SK-N-SH (cell line): ENCODE data around the gene WT1. TPM values are rescaled to one million over a fixed set of nuclear protein-coding genes. Genes with fewer than 3 reads are reported as not detected.

ENCODE experiments used
- CTCF ChIA-PET: fragments of 300-600, 350-600 bp; formaldehyde crosslinking; extraction: SDS; loops from one replicate; lab custom pipeline; 2021; lab: Yijun Ruan, JAX
- POLR2A ChIA-PET: fragments of 350-600 bp; sonication (Branson Sonifier 250); formaldehyde crosslinking; extraction: SDS; loops from one replicate; lab custom pipeline; 2020; ENCODE audit warnings: antibody characterized with exemption, inconsistent platforms; lab: Yijun Ruan, JAX
- DNase-seq: peaks from one replicate; pipeline ENCODE4 v3.0.0; 2012
- H2AFZ ChIP-seq: fragments of 200-600 bp; sonication (generic); 2 replicates; pipeline ENCODE4 v1.8.1; 2016; ENCODE audit warnings: antibody characterized with exemption, mild to moderate bottlenecking, low read depth
- H3F3A ChIP-seq: fragments of 200-600 bp; sonication (generic); replicated peaks from 2 replicates; pipeline ENCODE3; 2016; ENCODE audit warnings: antibody characterized with exemption, mild to moderate bottlenecking; ENCODE audit not compliant: insufficient read depth
- H3K27ac ChIP-seq, 2 experiments: fragments of 200-500 bp in 1 of 2; fragments of 200-600 bp in 1 of 2; sonication (Bioruptor generic) in 1 of 2; sonication (generic), shearing (Covaris generic) in 1 of 2; 2 replicates each; pipeline versions ENCODE4 v1.5.1 to v1.6.1; 2014 to 2016; ENCODE audit warnings: low read depth in 2 of 2, inconsistent platforms in 1 of 2, low read length in 1 of 2, mild to moderate bottlenecking in 1 of 2, mixed read lengths in 1 of 2
- H3K27me3 ChIP-seq: fragments of 200-600 bp; sonication (generic), shearing (Covaris generic); 2 replicates; pipeline ENCODE4 v1.6.1; 2016; ENCODE audit warnings: mixed run types; ENCODE audit not compliant: insufficient read depth
- H3K36me3 ChIP-seq, 2 experiments: fragments of 200-500 bp in 1 of 2; fragments of 200-600 bp in 1 of 2; sonication (Bioruptor generic) in 1 of 2; sonication (generic) in 1 of 2; replicated peaks in 1 of 2; 2 replicates each; pipeline versions ENCODE3 to v1.5.1; 2014 to 2016; ENCODE audit warnings: low read length in 1 of 2, mild to moderate bottlenecking in 1 of 2; ENCODE audit not compliant: insufficient read depth in 2 of 2, control insufficient read depth in 1 of 2
- H3K4me1 ChIP-seq, 2 experiments: fragments of 200-500 bp in 1 of 2; fragments of 200-600 bp in 1 of 2; sonication (Bioruptor generic) in 1 of 2; sonication (generic), shearing (Covaris generic) in 1 of 2; 2 replicates each; pipeline versions ENCODE4 v1.5.1 to v1.6.1; 2014 to 2016; ENCODE audit warnings: low read depth in 1 of 2, low read length in 1 of 2, mixed run types in 1 of 2; ENCODE audit not compliant: insufficient read depth in 2 of 2, control insufficient read depth in 1 of 2
- H3K4me2 ChIP-seq: fragments of 200-600 bp; sonication (generic), shearing (Covaris generic); 2 replicates; pipeline ENCODE4 v1.6.1; 2017; ENCODE audit warnings: mixed run types
- H3K4me3 ChIP-seq, 2 experiments: fragments of 200-500 bp in 1 of 2; fragments of 200-600 bp in 1 of 2; sonication (Bioruptor generic) in 1 of 2; sonication (generic), shearing (Covaris generic) in 1 of 2; 2 replicates each; pipeline versions ENCODE4 v1.5.1 to v1.8.1; 2014 to 2016; ENCODE audit warnings: low read depth in 2 of 2, inconsistent platforms in 1 of 2, low read length in 1 of 2, mild to moderate bottlenecking in 1 of 2, mixed read lengths in 1 of 2, moderate library complexity in 1 of 2
- H3K79me2 ChIP-seq: fragments of 200-600 bp; sonication (generic); 2 replicates; pipeline ENCODE4 v1.8.1; 2017; ENCODE audit warnings: mild to moderate bottlenecking; ENCODE audit not compliant: insufficient read depth
- H3K9ac ChIP-seq: fragments of 200-600 bp; sonication (generic); 2 replicates; pipeline ENCODE4 v1.6.1; 2017; ENCODE audit warnings: mixed run types
- H3K9me2 ChIP-seq: fragments of 200-600 bp; sonication (generic); 2 replicates; pipeline ENCODE4 v1.6.1; 2017; ENCODE audit warnings: mixed run types
- H3K9me3 ChIP-seq: fragments of 200-600 bp; sonication (generic); 2 replicates; pipeline ENCODE4 v1.6.1; 2017; ENCODE audit warnings: mixed run types, mild to moderate bottlenecking, moderate library complexity
- H4K20me1 ChIP-seq: fragments of 200-600 bp; sonication (generic); 2 replicates; pipeline ENCODE4 v1.6.1; 2017; ENCODE audit warnings: mild to moderate bottlenecking, mixed run types; ENCODE audit not compliant: insufficient read depth
- CHD2 ChIP-seq: fragments of 150-350 bp; IDR thresholded peaks from 2 replicates; pipeline ENCODE4 v1.6.1; 2018; ENCODE audit warnings: low read length; ENCODE audit not compliant: partially characterized antibody
- FOSL2 ChIP-seq: IDR thresholded peaks from 2 replicates; pipeline ENCODE4 v1.4.0; 2012; ENCODE audit warnings: low read depth, mild to moderate bottlenecking, moderate library complexity, borderline replicate concordance
- FOXJ3 ChIP-seq: sonication (generic); formaldehyde crosslinking; IDR thresholded peaks from 2 replicates; pipeline ENCODE4 v1.5.1; 2020; ENCODE audit warnings: mild to moderate bottlenecking, missing genetic modification reagents
- GATA2 ChIP-seq: sonication (generic); formaldehyde crosslinking; IDR thresholded peaks from 2 replicates; pipeline ENCODE4 v1.5.0; 2020; ENCODE audit warnings: mild to moderate bottlenecking, missing genetic modification reagents
- JUND ChIP-seq: IDR thresholded peaks from 2 replicates; pipeline ENCODE4 v1.4.0; 2012
- MAX ChIP-seq: IDR thresholded peaks from 2 replicates; pipeline ENCODE4 v1.4.0; 2012; ENCODE audit warnings: low read depth
- MEF2A ChIP-seq: IDR thresholded peaks from 2 replicates; pipeline ENCODE4 v1.4.0; 2012; ENCODE audit warnings: low read depth, borderline replicate concordance
- MXI1 ChIP-seq: IDR thresholded peaks from 2 replicates; pipeline ENCODE4 v1.6.1; 2012; ENCODE audit warnings: mild to moderate bottlenecking, low read depth, low read length, improper control_type of control experiment
- POLR2AphosphoS5 ChIP-seq: IDR thresholded peaks from 2 replicates; pipeline ENCODE4 v1.6.1; 2012; ENCODE audit warnings: low read depth, low read length
- RFX5 ChIP-seq: IDR thresholded peaks from 2 replicates; pipeline ENCODE4 v1.6.1; 2012; ENCODE audit warnings: mild to moderate bottlenecking, improper control_type of control experiment, low read length
- RXRA ChIP-seq: IDR thresholded peaks from 2 replicates; pipeline ENCODE4 v1.4.0; 2012; ENCODE audit warnings: low read depth, mild to moderate bottlenecking, borderline replicate concordance
- TCF12 ChIP-seq: IDR thresholded peaks from 2 replicates; pipeline ENCODE4 v1.4.0; 2012
- WGBS: methylation state at CpG from one replicate; pipeline ENCODE4 v1.1.6; 2017; ENCODE audit warnings: low lambda C conversion rate; 5-methylcytosine and 5-hydroxymethylcytosine counted together
- polyA plus RNA-seq, 3 experiments: library from polyadenylated mRNA; depleted of rRNA; stranded (reverse); fragments of >200 nt; gene quantifications; 2 replicates each; pipeline ENCODE4 v1.2.3, GENCODE V29; 2012
- TF ChIP-seq, protein P1 (sequence below): fragments of 150-350 bp; IDR thresholded peaks from 2 replicates; pipeline ENCODE4 v1.6.1; 2017; ENCODE audit warnings: antibody characterized with exemption, low read length, low read depth, borderline replicate concordance
- TF ChIP-seq, protein P2 (sequence below): fragments of 200-600 bp; sonication (generic); IDR thresholded peaks from 2 replicates; pipeline ENCODE4 v1.6.1; 2017; ENCODE audit warnings: antibody characterized with exemption, mild to moderate bottlenecking, moderate library complexity

The WT1 gene
- polyA plus RNA-seq, 1 of the 3 experiments (the other 2 are of a cell fraction), result 0.49 TPM

- H3K9me2 ChIP-seq, result no peaks in the 10 kb centered on the region
- H3K27me3 ChIP-seq, result peaks cover 97% of the 10 kb centered on the region
- no peak overlapping the region for H3K27ac ChIP-seq
- ChIA-PET CTCF (no interaction called here), POLR2A (no interaction called here)
- H3K4me2 ChIP-seq, result 0 out of 2 replicates have a peak overlapping the region, but pooled peaks have one; percentile 67
- no peak overlapping the region for H3K4me3 ChIP-seq
- H4K20me1 ChIP-seq, result no peaks in the 10 kb centered on the region
- H3K36me3 ChIP-seq, result no peaks in the 10 kb centered on the region
- no peaks in the 10 kb centered on the region for H3K79me2 ChIP-seq
- DNase-seq, result no peak
- peaks cover 0 to 9% of the 10 kb centered on the region in 2 experiments; a peak in 1 of 4 replicates for H3K4me1 ChIP-seq
- no peaks in the 10 kb centered on the region for H3K9me3 ChIP-seq
- 24% methylated on average over 8 of the region's 8 CpGs for WGBS
- no peaks in the 10 kb centered on the region for H3F3A ChIP-seq
- TF ChIP-seq RXRA (no peak), MAX (no peak), GATA2 (CRISPR knock-in tag) (no peak), FOXJ3 (no peak), RFX5 (no peak), POLR2AphosphoS5 (no peak), CHD2 (no peak), MEF2A (no peak), TCF12 (no peak), FOSL2 (no peak), JUND (no peak)
- TF ChIP-seq, protein P1, sequence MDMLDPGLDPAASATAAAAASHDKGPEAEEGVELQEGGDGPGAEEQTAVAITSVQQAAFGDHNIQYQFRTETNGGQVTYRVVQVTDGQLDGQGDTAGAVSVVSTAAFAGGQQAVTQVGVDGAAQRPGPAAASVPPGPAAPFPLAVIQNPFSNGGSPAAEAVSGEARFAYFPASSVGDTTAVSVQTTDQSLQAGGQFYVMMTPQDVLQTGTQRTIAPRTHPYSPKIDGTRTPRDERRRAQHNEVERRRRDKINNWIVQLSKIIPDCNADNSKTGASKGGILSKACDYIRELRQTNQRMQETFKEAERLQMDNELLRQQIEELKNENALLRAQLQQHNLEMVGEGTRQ, result no peak
- no peak overlapping the region for H2AFZ ChIP-seq
- H3K9ac ChIP-seq, result no peak overlapping the region
Measured at GRCh38 chr11:32432565-32432964, 2.8 kb downstream of the WT1 start.

GRCh38 chr11:32430568-32431381 is 4.6 kb downstream of the WT1 start:
- no peak overlapping the region for H3K4me3 ChIP-seq
- 41% methylated on average over 39 of the region's 59 CpGs for WGBS
- CTCF ChIA-PET, result interaction anchor here (0.6 to 1.4 kb wide), 4 partner anchors 9 to 621 kb away, joined by 3 to 4 read pairs (median 3); no protein-coding TSS in a partner anchor

More at GRCh38 chr11:32430568-32431381, 4.6 kb downstream of the WT1 start:
- TF ChIP-seq, protein P2, sequence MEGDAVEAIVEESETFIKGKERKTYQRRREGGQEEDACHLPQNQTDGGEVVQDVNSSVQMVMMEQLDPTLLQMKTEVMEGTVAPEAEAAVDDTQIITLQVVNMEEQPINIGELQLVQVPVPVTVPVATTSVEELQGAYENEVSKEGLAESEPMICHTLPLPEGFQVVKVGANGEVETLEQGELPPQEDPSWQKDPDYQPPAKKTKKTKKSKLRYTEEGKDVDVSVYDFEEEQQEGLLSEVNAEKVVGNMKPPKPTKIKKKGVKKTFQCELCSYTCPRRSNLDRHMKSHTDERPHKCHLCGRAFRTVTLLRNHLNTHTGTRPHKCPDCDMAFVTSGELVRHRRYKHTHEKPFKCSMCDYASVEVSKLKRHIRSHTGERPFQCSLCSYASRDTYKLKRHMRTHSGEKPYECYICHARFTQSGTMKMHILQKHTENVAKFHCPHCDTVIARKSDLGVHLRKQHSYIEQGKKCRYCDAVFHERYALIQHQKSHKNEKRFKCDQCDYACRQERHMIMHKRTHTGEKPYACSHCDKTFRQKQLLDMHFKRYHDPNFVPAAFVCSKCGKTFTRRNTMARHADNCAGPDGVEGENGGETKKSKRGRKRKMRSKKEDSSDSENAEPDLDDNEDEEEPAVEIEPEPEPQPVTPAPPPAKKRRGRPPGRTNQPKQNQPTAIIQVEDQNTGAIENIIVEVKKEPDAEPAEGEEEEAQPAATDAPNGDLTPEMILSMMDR, result peak; percentile 28; the same call in 1 of the 2 replicates
- TF ChIP-seq MXI1, result no peak
- Histone ChIP-seq H3K4me1 (peaks cover 0 to 9% of the 10 kb centered on the region in 2 experiments; a peak in 1 of 4 replicates), H3K9me2 (no peaks in the 10 kb centered on the region), H4K20me1 (no peaks in the 10 kb centered on the region), H2AFZ (no peak overlapping the region), H3F3A (no peaks in the 10 kb centered on the region), H3K9ac (no peak overlapping the region), H3K9me3 (no peaks in the 10 kb centered on the region), H3K36me3 (no peaks in the 10 kb centered on the region), H3K4me2 (no peak overlapping the region), H3K27me3 (peaks cover 97% of the 10 kb centered on the region), H3K79me2 (no peaks in the 10 kb centered on the region), H3K27ac (no peak overlapping the region)
- POLR2A ChIA-PET, result no interaction called here
- peak; percentile 54 for DNase-seq
